ENCODE measurements around the gene CNPY1.
A peak's percentile ranks its signal among the peaks of the same experiment; 100 is the strongest.
"Not testable (repeated sequence)": the region's sequence is repeated elsewhere in the genome, so short reads cannot be mapped to it uniquely, and the experiment has no call there.

CNPY1 gene

GRCh38 chr7:155546449-155546848 is at the start of gene CNPY1:
Gene CNPY1, minus strand, starts transcription at chr7:155546559. Its CDS starts 630 bp downstream, at chr7:155545929.
- DNase-seq = not testable (repeated sequence)

- DNase-seq = no peak
These were observed 48.6 kb upstream of the CNPY1 start for GRCh38 chr7:155594961-155595366.

- DNase-seq = no peak
These were observed 47.9 kb upstream of the CNPY1 start for GRCh38 chr7:155594163-155594732.

- no peak for DNase-seq
These were observed 47.3 kb upstream of the CNPY1 start for GRCh38 chr7:155593461-155594162.

GRCh38 chr7:155591055-155591775 is 44.9 kb upstream of the CNPY1 start:
- no peak for DNase-seq

GRCh38 chr7:155590215-155591018 is 44.1 kb upstream of the CNPY1 start:
- no peak for DNase-seq

GRCh38 chr7:155589001-155589980 is 42.9 kb upstream of the CNPY1 start:
- no peak for DNase-seq

- no peak for DNase-seq
These were observed 42.2 kb upstream of the CNPY1 start for GRCh38 chr7:155588468-155588998.

- DNase-seq = no peak
These were observed 41.1 kb upstream of the CNPY1 start for GRCh38 chr7:155587486-155587885.

- DNase-seq = no peak
These were observed 40.6 kb upstream of the CNPY1 start for GRCh38 chr7:155586843-155587440.

- DNase-seq = no peak
These were observed 39.6 kb upstream of the CNPY1 start for GRCh38 chr7:155585951-155586350.

GRCh38 chr7:155585532-155585895 is 39.2 kb upstream of the CNPY1 start:
- DNase-seq = no peak

GRCh38 chr7:155584763-155585531 is 38.6 kb upstream of the CNPY1 start:
- no peak for DNase-seq

- no peak for DNase-seq
These were observed 37.9 kb upstream of the CNPY1 start for GRCh38 chr7:155584261-155584660.

- DNase-seq = no peak
These were observed 37.3 kb upstream of the CNPY1 start for GRCh38 chr7:155583636-155584035.

- DNase-seq = no peak
These were observed 35.6 kb upstream of the CNPY1 start for GRCh38 chr7:155581954-155582353.

- no peak for DNase-seq
These were observed 34.9 kb upstream of the CNPY1 start for GRCh38 chr7:155581107-155581830.

GRCh38 chr7:155580367-155580766 is 34.0 kb upstream of the CNPY1 start:
- peak; percentile 38 for DNase-seq

- no peak for DNase-seq
These were observed 33.2 kb upstream of the CNPY1 start for GRCh38 chr7:155579565-155579964.

- DNase-seq = no peak
These were observed 31.7 kb upstream of the CNPY1 start for GRCh38 chr7:155578016-155578415.

Data from stimulated activated CD4-positive, alpha-beta T cell treated with anti-CD3 and anti-CD28 coated beads, Interleukin-4, amount 100 ng/mL, for 24 hours (primary cell).